Neural crest cell (in vitro differentiated cells): Measurements from ENCODE around the gene GNA14. TPM values are rescaled to one million over a fixed set of nuclear protein-coding genes. Genes with fewer than 3 reads are reported as not detected.

Experiments
- DNase-seq: peaks from one replicate; pipeline ENCODE4 v3.0.0; 2021; ENCODE audit warnings: low read depth, mixed read lengths, low spot score
- H3K27ac Mint-ChIP-seq: one replicate; pipeline ENCODE4 v1.8.0; 2021; ENCODE audit warnings: mild to moderate bottlenecking, mixed read lengths; ENCODE audit not compliant: unreplicated experiment
- H3K27me3 Mint-ChIP-seq: 2 replicates; pipeline ENCODE4 v1.8.0; 2021; ENCODE audit warnings: low read depth, mild to moderate bottlenecking, mixed read lengths
- H3K36me3 Mint-ChIP-seq: 2 replicates; pipeline ENCODE4 v1.8.0; 2021; ENCODE audit warnings: low read depth, mild to moderate bottlenecking, mixed read lengths
- H3K4me1 Mint-ChIP-seq: 2 replicates; pipeline ENCODE4 v1.8.0; 2021; ENCODE audit warnings: mixed read lengths
- H3K4me3 Mint-ChIP-seq: one replicate; pipeline ENCODE4 v1.8.0; 2021; ENCODE audit warnings: mild to moderate bottlenecking, mixed read lengths
- H3K9me3 Mint-ChIP-seq: 2 replicates; pipeline ENCODE4 v1.8.0; 2021; ENCODE audit warnings: mixed read lengths
- CTCF ChIP-seq: fragments of 200-600 bp; sonication (generic); conservative IDR thresholded peaks from 2 replicates; pipeline ENCODE4 v1.5.0; 2021; ENCODE audit warnings: antibody characterized with exemption, mild to moderate bottlenecking
- total RNA-seq: library from RNA; stranded (reverse); gene quantifications from 2 replicates; pipeline ENCODE4 v1.2.1, GENCODE V29; 2021

Gene GNA14
- total RNA-seq, 1 donor from 2014 or later: not detected

GRCh38 chr9:77438653-77439052 is 209.5 kb downstream of the GNA14 start:
- peaks cover 7% of the 10 kb centered on the region for H3K4me1 Mint-ChIP-seq
- H3K27ac Mint-ChIP-seq: no peak overlapping the region
- no peak for TF ChIP-seq CTCF
- H3K9me3 Mint-ChIP-seq: no peaks in the 10 kb centered on the region
- H3K27me3 Mint-ChIP-seq: peaks cover 4% of the 10 kb centered on the region
- H3K4me3 Mint-ChIP-seq: no peak overlapping the region
- no peak for DNase-seq
- H3K36me3 Mint-ChIP-seq: no peaks in the 10 kb centered on the region

- DNase-seq: no peak
- no peak overlapping the region for H3K27ac Mint-ChIP-seq
Observed at GRCh38 chr9:77435688-77436087, 212.4 kb downstream of the GNA14 start.

GRCh38 chr9:77435277-77435676 is 212.8 kb downstream of the GNA14 start:
- Mint-ChIP-seq H3K27ac (no peak overlapping the region), H3K4me3 (no peak overlapping the region)

More at GRCh38 chr9:77435688-77436087, 212.4 kb downstream of the GNA14 start:
- H3K27me3 Mint-ChIP-seq: peaks cover 4% of the 10 kb centered on the region
- no peak overlapping the region for H3K4me3 Mint-ChIP-seq
- peaks cover 8% of the 10 kb centered on the region for H3K4me1 Mint-ChIP-seq
- no peaks in the 10 kb centered on the region for H3K9me3 Mint-ChIP-seq
- H3K36me3 Mint-ChIP-seq: no peaks in the 10 kb centered on the region
- no peak for TF ChIP-seq CTCF

GRCh38 chr9:77433675-77434445 is 214.3 kb downstream of the GNA14 start:
- no peak overlapping the region for H3K4me3 Mint-ChIP-seq
- no peak overlapping the region for H3K27ac Mint-ChIP-seq
- no peaks in the 10 kb centered on the region for H3K36me3 Mint-ChIP-seq
- TF ChIP-seq CTCF: peak; percentile 94
- H3K9me3 Mint-ChIP-seq: no peaks in the 10 kb centered on the region
- DNase-seq: peak; percentile 51
- H3K27me3 Mint-ChIP-seq: peaks cover under 1% of the 10 kb centered on the region
- H3K4me1 Mint-ChIP-seq: peaks cover 5% of the 10 kb centered on the region

More at GRCh38 chr9:77435277-77435676, 212.8 kb downstream of the GNA14 start:
- no peaks in the 10 kb centered on the region for H3K9me3 Mint-ChIP-seq
- peaks cover 8% of the 10 kb centered on the region for H3K4me1 Mint-ChIP-seq
- DNase-seq: no peak
- no peaks in the 10 kb centered on the region for H3K36me3 Mint-ChIP-seq
- TF ChIP-seq CTCF: no peak
- H3K27me3 Mint-ChIP-seq: peaks cover 4% of the 10 kb centered on the region

- no peaks in the 10 kb centered on the region for H3K9me3 Mint-ChIP-seq
- H3K36me3 Mint-ChIP-seq: no peaks in the 10 kb centered on the region
- no peak overlapping the region for H3K27ac Mint-ChIP-seq
- no peaks in the 10 kb centered on the region for H3K27me3 Mint-ChIP-seq
- H3K4me3 Mint-ChIP-seq: no peak overlapping the region
- H3K4me1 Mint-ChIP-seq: peaks cover 5% of the 10 kb centered on the region
- DNase-seq: no peak
- no peak for TF ChIP-seq CTCF
Observed at GRCh38 chr9:77432053-77432452, 216.1 kb downstream of the GNA14 start.
